Measurements from ENCODE around the gene TMCC2. TPM values are rescaled to one million over a fixed set of nuclear protein-coding genes. Genes with fewer than 3 reads are reported as not detected.

TMCC2 gene
- total and polyA plus RNA-seq, 2 of the 8 experiments (the other 6 are each of a cell fraction or from before 2014, with no cell fraction given) = 6.7 to 6.8 TPM

DNA sequence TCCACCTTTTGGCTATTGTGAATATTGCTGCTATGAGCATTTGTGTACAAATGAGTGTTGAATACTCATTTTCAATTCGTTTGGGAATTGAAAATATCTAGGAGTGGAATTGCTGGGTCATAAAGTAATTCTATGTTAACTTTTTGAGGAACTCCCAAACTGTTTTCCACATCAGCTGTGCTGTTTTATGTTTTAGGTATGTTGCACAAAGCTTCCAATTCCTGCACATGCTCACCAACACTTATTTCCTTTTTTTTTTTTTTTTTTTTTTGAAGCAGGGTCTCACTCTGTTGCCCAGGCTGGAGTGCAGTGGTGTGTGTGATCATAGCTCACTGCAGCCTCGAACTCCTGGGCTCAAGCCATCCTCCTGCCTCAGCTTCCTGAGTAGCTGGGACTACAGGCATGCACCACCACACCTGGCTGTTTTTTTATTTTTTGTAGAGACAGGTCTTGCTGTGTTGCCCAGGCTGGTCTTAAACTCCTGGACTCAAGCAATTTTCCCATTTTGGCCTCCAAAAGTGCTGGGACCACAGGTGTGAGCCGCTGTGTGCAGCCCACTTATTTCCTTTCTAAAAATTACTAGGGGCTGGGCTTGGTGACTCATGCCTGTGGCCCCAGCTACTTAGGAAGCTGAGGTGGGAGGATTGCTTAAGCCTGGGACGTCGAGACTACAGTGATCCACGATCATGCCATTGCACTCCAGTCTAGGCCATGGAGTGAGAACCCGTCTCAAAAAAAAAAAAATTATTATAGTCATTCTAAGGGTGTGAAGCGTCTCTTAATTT is 33.4 kb downstream of the TMCC2 start:
- Histone ChIP-seq H2AK5ac (ENCODE audit: low read depth, low read length) (no peak overlapping the region), H3K79me1 (ENCODE audit: low read depth, low read length) (no peaks in the 10 kb centered on the region; the same call in 1 of the 2 replicates), H3K27me3 (replicated peaks in 1 of 4; ENCODE audit: control insufficient read depth in 3 of 4, extremely low read depth in 1 of 4, insufficient read depth in 3 of 4, low read length in 3 of 4) (no peaks in the 10 kb centered on the region), H2BK120ac (replicated peaks; ENCODE audit: low read depth, low read length) (no peak overlapping the region), H3K23me2 (ENCODE audit: low read depth, low read length) (no peaks in the 10 kb centered on the region), H2AFZ (ENCODE audit: low read length) (no peak overlapping the region), H3K36me3 (ENCODE audit: control insufficient read depth in 2 of 4, insufficient read depth in 4 of 4, low read length in 3 of 4) (no peaks in the 10 kb centered on the region), H3K14ac (ENCODE audit: insufficient read length) (no peak overlapping the region), H3K9me3 (ENCODE audit: insufficient read depth in 2 of 2, low read depth in 1 of 2, low read length in 1 of 2) (no peaks in the 10 kb centered on the region), H3K23ac (ENCODE audit: insufficient read length) (no peak overlapping the region), H2BK12ac (ENCODE audit: low read depth, low read length) (no peak overlapping the region), H3K56ac (replicated peaks; ENCODE audit: insufficient read length, low read depth, low read length) (no peak overlapping the region), H3K79me2 (ENCODE audit: control insufficient read depth in 1 of 2, insufficient read depth in 2 of 2, low read length in 2 of 2) (no peaks in the 10 kb centered on the region), H3K4me2 (ENCODE audit: insufficient read depth in 1 of 2, low read depth in 2 of 2, low read length in 2 of 2) (no peak overlapping the region), H4K91ac (replicated peaks; ENCODE audit: insufficient read length, low read length) (no peak overlapping the region), H2BK5ac (ENCODE audit: low read depth, low read length) (no peak overlapping the region), H4K5ac (ENCODE audit: insufficient read length, low read depth, low read length) (no peak overlapping the region), H3K4me3 (ENCODE audit: extremely low read depth in 1 of 4, insufficient read depth in 2 of 4, low read depth in 3 of 4, low read length in 4 of 4) (no peak overlapping the region), H3K4me1 (replicated peaks in 1 of 4; ENCODE audit: control insufficient read depth in 3 of 4, insufficient read depth in 4 of 4, low read length in 3 of 4) (peaks cover 4 to 13% (median 6%) of the 10 kb centered on the region in 4 experiments; a peak in 5 of 7 replicates), H2BK20ac (ENCODE audit: low read length) (no peak overlapping the region), H4K20me1 (replicated peaks in 1 of 2; ENCODE audit: control insufficient read depth in 1 of 2, insufficient read depth in 2 of 2, low read length in 2 of 2) (no peaks in the 10 kb centered on the region), H4K8ac (ENCODE audit: extremely low read depth, insufficient read depth, low read length) (no peak overlapping the region), H3K9ac (replicated peaks in 1 of 4; ENCODE audit: extremely low read depth in 1 of 4, low read depth in 3 of 4, low read length in 3 of 4) (no peak overlapping the region), H3K18ac (ENCODE audit: extremely low read depth, low read length) (no peak overlapping the region), H3K4ac (replicated peaks; ENCODE audit: insufficient read length, low read depth, low read length) (no peak overlapping the region), H2BK15ac (ENCODE audit: low read length) (no peak overlapping the region), H3K27ac (ENCODE audit: low read depth, low read length) (no peak overlapping the region)
- TF ChIP-seq KDM5A (IDR thresholded peaks at IDR 0.05; ENCODE audit: low read length) (no peak), TBP (IDR thresholded peaks at IDR 0.05; ENCODE audit: low read depth, low read length) (no peak), SP1 (IDR thresholded peaks at IDR 0.05; ENCODE audit: low read depth, low read length) (no peak)
- FAIRE-seq (no peak), DNase-seq (ENCODE audit: low read depth in 1 of 2, low spot score in 2 of 2) (no peak)
- ChIA-PET POLR2A (ENCODE audit: partially characterized antibody) (interaction anchor here (0.9 to 2.3 kb wide), 4 partner anchors 11 to 70 kb away, joined by 3 to 6 read pairs (median 4); partner anchors contain the start of gene NUAK2), CTCF (ENCODE audit: partially characterized antibody) (interaction anchor here (0.6 to 42.6 kb wide), 11 partner anchors 1 to 820 kb away, joined by 3 to 2424 read pairs (median 4); partner anchors contain the start of genes KLHDC8A, NUAK2, RBBP5 and TMCC2)
- WGBS, 2 experiments (ENCODE audit: extremely low coverage in 1 of 2, insufficient coverage in 1 of 2, insufficient read length in 1 of 2, insufficient replicate concordance in 2 of 2, low coverage in 1 of 2, low lambda C conversion rate in 2 of 2, missing lambda C conversion rate in 1 of 2) = 85% methylated on average over 7 of the region's 8 CpGs; no CpG with 5 or more reads in 1 of the 2 experiments

All from H1 (cell line).